NCI-H2029 (cell line): ENCODE data around the gene C1orf87.
A peak's percentile ranks its signal among the peaks of the same experiment; 100 is the strongest.

Source experiments
- DNase-seq: peaks from one replicate; lab custom pipeline; 2025; lab: John Stamatoyannopoulos, UW

Gene C1orf87, protein sequence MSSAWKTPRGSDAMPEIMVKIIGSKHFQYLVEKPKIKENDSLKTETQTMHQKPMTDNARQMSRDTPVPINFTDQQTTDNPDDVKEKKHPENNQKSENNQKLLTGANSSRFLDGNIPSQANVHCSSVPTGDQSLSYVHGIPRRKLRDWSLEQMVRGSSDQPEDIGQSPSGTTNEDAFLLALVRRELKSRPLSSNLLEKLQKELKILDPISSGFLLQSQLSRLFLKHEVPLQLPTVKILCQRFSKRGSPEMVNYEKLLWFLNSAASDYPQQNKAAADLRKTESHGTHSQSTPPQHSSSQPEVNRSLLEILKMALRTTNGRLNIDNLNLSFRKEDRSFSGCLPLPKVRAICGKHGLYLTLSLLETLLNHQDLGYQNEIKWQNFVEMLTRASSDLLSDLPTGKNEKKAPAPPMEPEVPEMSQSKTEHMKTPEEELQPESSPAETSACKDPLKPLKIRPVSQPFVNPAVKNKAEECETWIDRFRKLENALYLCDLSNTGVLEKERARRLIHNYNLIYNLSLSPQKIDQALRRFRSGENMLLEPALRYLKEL

DNA sequence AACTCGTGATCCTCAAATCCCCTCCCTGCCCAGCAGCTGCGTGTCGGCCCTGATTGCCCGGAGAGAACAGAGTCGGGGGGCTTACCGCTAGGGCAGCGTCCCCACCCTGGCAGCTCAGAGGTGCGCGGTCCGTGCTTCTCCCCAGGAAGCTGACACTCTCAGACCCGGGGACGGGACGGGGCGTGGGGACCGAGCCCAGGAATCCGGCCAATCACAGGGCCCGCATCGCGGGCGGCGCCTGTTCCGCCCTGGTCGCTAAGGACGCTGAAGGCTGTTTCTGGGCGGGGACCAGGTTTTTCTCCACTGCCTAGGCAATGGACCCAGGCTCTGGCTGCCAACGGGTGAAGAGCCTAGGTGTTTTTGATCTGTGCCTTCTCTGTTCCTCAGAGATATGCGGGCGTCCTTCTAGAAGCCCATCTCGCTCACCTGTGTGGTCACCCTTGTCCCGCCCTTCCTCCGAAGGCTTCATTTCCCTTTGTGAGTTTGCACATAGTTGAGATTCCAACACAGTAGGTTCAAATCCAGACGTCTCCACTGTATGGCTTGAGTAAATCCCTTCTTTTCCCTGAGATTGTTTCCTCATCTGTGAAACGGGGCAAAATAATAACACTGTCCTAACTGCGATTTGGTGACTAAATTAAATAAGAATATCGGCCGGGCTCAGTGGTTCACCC is at the start of gene C1orf87:
Gene C1orf87, minus strand, starts transcription at position 166 of the 674 bp plus-strand sequence. CDS start 1,127 bp downstream, outside the sequence.
- no peak for DNase-seq

DNA sequence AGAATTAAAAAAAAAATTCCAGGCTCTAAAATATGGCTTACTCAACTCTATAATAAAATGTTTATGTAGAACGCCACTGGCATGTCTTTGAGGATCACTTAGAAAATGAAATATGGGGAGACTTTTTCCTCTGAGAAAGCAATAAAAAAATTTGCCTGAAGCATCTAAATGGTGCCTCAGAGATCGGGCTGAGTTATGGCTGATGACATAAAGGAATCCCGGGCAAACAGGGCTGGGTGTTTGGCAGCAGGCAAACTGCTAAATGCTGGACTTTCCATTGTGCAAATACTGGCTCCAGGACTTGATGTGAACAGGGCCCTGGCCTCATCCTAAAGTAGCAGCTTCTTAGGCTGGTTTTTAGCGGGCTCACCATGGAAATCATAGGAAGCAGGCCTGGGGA is 44.5 kb upstream of the C1orf87 start:
- DNase-seq = no peak

DNA sequence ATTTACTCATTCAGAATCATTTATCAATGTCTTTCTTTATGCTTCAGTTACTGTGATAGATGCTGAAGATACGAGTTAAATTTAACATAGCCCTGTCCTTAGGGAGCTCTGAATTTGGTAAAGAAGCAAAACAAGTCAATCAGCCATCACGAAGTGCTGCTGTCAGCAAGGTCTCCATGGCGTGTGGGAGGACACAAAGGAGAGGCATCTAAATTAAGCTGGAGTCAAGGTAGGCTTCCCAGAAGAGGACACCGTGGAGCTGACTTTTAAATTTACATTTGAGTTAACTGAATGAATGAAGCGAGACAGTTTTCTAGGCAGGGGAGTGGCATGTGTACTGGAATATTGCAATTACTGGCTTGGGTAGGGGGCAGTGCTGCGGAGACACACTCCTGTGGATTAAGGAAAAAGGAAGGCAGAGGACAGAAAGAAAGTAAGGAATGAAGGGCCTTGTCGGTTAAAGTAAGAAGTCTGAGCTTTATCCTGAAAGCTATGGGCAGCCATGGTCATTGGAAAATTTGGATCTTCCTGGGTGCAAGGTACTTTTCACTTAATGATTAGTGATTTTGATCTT is 41.3 kb upstream of the C1orf87 start:
- no peak for DNase-seq

DNA sequence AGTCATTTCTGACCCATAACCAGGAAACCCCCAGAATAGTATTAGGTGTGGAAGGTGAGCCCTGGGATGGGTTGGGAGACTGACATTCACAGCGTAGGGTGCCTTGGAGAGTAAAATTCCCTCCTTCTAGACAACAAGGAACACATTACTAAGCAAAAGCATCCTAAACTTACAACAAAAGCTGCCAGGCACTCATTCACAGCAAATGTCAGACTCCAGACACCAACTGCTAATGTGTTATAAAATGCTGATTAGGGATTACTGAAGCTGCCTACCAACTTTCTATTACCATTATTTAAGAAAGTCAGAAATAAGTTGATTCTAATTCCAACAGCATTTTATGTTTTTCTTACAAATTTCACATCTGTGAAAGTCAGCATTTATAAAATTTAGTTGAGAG is 40.0 kb upstream of the C1orf87 start:
- no peak for DNase-seq

DNA sequence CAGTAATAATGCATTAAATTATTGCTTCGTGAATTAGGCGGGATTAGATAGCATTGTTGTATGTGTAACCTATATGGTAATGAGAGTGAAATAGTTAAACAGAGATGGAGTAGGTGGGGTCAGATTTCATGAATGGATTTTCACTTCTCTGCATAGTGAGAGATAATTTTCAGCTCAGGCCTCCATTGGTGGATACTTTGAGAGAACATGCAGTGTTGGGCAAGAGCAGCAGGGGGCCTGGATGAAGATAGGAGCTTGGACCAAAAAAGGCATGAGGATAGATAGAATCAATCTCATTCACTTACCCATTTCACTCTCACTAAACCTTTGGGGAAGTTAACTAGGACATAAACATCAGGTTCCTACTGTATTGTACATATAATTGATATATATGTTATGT is 39.5 kb upstream of the C1orf87 start:
- DNase-seq = no peak

DNA sequence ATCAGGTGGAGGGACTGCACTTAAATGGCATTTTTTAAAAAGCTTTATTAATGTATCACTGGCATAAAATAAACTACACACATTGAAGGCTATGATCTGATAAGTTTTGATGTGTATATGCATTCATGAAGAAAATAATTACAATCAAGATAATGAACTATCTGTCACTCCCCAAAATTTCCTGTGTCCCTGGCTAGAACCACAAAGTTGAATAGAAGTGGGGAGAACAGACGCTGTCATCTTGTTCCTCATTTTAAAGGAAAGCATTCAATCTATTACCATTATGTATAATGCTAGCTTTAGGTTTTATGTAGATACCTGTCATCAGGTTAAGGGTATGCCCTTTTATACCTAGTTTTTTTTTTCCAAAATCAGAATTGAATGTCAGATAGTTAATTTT is 38.1 kb upstream of the C1orf87 start:
- DNase-seq = no peak

DNA sequence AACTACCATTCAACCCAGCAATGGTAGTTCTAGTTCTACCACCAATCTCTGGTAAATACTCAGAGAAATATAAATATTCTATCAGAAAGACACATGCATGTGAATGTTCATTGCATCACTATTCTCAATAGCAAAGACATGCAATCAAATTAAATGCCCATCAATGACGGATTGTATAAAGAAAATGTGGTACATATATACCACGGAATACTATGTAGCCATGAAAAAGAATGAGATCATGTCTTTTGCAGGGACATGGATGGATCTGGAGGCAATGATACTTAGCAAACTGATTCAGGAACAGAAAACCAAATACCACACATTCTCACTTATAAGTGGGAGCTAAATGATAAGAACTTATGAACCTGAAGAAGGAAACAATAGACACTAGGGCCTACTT is 37.5 kb upstream of the C1orf87 start:
- DNase-seq = no peak

DNA sequence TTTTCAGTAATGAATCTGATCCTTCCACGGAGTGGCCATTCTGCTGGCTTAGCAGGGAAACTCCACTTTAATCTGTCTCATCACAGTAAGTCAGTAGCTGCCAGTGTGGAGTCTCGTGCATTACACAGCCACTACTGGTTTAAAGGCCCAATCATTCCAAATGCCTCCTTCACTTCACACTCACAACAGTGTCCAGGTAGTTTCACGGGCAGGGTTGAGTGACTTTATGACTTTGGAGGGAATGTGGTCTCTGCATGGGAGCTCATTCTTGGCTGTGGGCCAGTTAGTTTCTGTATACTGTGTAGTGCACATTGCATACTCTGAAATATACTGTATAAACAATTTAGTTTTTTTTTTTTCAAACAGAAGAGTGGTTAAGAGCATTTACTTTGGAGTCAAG is 34.6 kb upstream of the C1orf87 start:
- DNase-seq = peak; percentile 25

DNA sequence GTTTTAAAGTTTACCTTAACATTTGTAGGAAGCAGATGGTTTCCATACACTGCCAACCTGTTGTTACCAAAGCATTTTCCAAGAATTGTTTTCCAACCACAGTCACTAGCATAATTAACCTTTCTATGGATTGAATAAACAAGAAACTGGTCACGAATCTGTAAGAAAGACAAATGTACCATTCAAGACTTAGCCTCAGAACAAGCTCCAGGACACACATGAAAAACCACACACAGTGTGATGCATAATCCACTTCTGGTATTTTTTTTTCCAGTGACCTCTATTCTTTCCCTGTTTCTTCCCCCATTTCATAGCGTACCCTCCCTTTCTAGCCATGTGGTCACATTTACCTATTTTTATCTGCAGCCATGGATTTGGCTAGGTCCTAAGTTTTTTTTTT is 29.6 kb upstream of the C1orf87 start:
- DNase-seq = no peak

DNA sequence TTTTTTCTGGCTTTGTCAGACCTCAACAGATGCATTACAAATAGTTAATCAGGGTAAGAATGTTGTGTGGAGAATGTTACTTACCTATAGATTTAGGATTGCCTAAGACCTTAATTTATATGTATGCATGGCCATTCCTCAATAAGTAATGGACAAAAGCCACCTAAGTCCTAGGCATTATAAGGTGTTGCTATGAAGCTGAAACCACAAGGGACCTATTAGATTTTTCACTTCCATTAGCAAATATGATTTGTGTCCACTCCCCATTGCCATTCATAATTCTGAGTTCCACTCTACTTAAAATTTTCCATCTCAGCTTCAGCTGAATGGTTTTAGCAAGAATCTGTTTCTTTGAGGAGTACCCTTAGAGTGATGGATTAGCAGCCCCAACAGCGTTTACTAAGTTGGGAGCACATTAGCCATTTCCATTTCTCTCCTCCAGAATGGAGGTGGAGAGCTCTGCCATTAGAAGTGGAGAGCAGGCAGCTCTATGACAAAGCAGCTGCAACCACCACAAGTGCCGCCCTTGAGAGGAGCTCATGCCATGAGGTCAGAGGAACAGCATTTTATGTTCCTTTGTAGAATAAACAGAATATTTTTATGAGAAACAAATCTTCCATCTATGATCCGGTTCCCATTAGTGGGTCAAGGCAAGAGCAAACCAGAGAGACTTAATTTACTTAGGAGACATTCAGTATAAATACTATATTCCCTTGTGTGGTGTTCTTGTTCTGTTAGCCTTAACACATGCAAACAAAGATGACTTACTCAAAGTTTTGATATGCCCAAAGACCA is 28.9 kb upstream of the C1orf87 start:
- DNase-seq = peak; percentile 32

DNA sequence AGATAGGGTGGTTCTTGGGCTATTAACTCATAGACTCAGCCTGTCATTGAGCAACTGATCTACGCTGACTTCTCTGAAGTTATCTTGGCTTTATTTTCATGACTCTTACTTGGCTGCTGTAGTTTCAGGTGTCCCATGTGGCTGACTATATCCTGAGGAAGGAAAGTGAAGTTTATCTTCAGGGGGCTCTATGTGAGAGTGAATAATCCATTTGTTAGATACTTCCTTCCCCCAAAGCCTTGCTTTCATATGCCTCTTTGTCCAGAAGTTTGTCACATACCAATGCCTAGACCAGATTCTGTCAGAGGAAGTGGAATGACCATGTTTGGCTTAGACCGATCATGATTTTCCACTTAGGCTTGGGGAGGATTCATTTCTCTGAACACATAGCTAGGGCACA is 27.9 kb upstream of the C1orf87 start:
- no peak for DNase-seq

DNA sequence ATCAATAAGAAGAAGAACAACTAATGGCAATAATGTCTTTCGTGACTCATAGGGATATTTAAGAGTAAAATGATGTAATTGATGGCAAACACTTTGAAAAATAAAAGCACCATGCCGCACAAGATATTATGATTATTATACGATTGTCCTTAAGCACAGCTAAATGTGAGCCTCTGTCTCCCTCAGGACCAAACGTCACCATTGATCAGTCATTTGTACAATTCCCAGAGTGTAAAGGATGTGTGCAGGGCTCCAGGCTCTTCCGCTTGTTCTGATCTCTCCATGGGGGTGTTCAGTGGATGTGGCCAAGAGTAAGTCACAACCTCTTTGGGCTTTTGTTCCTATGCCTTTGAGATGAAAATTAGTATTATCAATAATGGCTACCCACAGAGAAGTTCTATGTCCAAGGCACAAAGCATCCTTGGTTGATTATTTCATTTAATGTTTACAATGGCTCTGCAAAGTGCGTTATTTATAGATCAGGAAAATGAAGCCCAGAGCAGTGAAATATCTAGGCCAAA is 17.7 kb upstream of the C1orf87 start:
- no peak for DNase-seq

DNA sequence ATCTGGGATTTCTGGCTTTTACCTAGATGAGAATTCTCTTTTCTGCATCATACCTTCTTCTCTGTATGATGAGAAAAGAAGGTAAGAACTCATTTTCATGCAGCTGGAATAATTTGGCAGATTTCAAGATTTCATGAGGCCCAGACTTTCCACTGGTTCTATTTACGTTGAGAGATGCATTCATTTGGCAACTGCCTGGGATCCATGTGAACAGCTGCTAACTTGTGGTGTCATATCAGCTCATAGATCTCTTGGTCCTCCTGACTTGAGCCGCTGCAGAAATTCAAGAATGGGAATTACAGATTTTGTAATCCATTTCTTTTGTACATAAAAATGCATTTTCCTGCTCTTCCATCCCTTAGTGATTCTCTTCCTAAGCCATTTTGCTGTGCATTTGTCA is 17.1 kb upstream of the C1orf87 start:
- no peak for DNase-seq

DNA sequence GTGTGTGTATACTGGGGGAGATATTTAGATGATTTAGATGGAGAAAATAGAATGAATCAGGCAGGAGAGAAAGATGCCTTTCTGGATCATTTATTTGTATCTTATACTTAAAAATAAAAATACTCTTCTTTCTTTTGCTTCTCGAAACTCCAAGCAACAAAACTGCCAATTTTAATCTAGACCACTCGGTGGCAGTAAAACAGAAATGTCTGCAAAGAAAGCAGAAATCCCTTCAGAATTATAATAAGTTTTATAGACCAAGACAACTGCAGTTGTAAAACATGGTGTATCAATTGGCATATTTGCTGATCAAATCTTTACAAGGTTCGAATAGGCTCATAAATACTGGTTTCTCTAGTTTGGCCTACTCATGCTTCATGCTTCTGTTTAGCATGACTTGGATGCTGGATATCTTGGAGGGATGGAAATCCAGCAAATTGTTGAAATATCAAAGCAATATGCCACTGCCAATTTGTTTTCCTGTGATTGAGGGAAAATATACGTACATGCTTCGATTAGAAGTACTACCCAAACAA is 15.1 kb upstream of the C1orf87 start:
- DNase-seq = no peak

DNA sequence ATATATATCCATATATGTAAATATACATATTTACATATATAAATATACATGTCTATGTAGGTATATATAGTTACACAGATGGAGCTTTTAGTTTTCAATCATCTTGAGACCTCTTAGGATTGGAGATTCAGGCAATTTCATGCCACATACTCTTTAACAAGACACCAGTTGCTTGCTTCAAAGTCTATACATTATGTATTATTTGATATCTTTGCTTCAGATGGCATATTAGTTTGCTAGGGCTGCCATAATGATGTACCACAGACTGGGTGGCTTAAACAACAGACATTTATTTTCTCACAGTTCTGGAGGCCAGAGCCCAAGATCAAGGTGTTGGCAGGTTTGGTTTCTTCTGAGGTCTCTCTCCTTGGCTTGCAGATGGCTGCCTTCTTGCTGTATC is 14.1 kb upstream of the C1orf87 start:
- no peak for DNase-seq

DNA sequence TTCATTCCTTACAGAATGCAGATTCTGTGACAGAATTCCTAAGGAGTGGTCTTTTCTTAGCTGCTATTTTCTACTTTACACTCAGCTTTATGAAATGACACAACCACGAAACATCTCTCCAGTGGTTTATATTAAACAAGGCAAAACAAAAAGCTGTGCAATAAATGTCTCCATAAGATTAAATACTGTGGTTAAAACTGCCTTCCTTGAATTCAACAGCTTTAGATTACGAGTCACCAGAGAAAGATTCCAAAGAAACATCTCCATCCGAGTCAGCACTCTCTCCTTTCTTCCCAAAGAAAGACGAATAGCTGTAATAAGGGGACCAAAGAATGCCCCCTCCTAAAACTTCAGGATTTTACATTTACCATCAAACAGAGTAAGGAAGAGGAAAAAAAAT is 4.6 kb upstream of the C1orf87 start:
- no peak for DNase-seq

DNA sequence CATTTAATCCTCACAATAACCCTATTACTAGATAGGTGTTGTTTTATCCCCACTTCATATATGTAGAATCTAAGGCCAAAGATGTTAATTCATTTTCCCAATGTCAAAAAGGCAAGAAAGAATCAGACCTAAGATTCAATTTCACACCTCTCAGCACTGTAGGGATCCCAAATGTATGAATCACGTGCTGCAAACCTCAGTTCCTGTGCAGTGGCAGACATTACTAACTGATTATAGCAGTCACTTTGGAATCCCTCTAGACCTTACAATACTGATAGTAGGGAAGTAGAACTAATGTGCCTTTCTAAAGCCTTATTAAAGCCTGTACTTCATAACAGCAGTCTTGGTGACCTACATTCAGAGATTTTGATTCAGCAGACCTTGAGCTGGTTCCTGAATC is 2.3 kb downstream of the C1orf87 start:
- DNase-seq = no peak

DNA sequence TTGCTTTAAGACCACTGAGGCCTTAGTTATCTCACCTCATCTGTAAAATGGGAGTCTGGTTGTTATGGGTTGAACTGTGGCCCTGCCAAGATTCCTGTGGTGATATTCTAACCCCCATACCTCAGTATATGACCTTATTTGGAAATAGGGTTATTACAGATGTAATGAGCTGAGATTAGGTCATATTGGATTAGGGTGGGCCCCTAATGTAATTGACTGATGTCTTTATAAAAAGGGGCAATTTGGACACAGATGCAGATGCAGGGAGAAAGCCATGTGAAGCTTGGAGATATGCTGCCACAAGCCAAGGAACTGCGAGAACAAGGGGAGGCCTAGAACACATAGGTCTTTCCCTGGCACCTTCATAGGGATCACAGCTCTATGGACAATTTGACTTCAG is 3.9 kb downstream of the C1orf87 start:
- DNase-seq = no peak

DNA sequence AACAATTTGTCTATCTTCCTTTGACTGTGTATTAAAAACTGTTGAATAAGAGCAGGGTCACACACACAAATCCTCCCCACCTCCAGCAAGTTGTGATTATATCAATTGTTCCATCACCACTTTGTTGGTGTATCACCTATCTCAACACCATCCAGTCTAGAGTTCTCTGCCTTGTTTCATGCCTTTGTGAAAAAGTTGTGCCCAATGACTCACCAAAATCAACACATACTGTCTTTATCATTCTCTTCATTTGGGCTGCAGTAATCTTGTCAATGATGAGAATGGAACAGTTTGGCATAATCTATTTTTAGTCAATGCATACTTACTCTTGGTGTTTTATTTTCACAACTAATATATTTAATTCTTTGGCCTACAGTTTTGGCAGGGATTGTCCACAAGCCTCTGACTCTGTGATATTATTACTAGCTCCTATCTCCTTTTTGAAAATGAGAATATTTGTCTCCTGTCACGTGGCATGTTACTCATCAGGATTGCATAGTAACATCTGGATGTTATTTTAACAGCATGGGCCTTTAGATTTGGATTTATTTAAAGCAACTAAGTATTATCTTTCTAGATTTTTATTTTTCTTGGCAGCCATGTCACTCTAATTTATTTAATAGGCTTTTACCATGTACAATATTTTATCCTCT is 5.1 kb downstream of the C1orf87 start:
- no peak for DNase-seq

DNA sequence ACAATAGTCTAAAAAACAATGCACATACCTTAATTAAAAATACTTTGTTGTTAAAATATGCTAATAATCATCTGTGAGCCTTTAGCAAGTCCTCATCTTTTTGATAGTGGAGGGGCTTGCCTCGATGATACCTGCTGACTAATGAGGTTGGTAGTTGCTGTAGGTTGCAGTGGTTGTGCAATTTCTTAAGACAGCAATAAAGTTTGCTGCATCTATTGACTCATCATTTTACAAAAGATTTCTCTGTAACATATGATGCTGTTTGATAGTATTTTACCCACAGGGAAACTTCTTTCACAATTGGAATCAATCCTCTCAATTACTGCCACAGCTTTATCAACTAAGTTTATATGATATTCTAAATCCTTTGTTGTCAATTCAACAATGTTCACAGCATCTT is 7.6 kb downstream of the C1orf87 start:
- DNase-seq = no peak

DNA sequence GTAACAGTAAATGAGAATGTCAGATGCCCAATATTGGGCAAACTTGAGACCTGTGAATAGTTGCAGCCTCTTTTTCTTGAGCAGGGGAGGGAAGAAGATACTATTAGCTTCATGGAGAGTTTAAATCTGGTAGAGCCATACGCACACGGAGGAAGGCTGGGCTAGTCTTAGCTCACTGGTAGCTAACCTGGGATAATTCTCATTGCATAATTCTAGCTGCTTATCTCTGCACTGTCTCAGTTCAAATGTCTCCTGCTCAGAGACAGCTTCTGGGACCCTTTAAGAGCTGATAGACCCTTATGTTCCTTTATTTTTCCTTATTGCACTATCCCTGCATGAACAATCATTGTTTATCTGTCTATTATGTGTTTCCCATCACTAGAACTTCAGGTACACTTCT is 8.4 kb downstream of the C1orf87 start:
- DNase-seq = no peak
